H9 (cell line): ENCODE results near the gene TOP3B. TPM values are rescaled to one million over a fixed set of nuclear protein-coding genes. Genes with fewer than 3 reads are reported as not detected.

ENCODE experiments used
- DNase-seq: peaks from one replicate; pipeline ENCODE4 v3.0.0-alpha.2; 2017
- H2AFZ ChIP-seq: one replicate; pipeline ENCODE4 v1.6.1; 2013; ENCODE audit warnings: mild to moderate bottlenecking, low read length, control low read depth, moderate library complexity
- H2AK5ac ChIP-seq: 2 replicates; pipeline ENCODE4 v1.6.1; 2013; ENCODE audit warnings: low read length, control low read depth, mixed read lengths; ENCODE audit not compliant: insufficient read length
- H2BK120ac ChIP-seq: one replicate; pipeline ENCODE4 v1.6.1; 2013; ENCODE audit warnings: low read depth, mild to moderate bottlenecking, low read length, control low read depth, inconsistent platforms; ENCODE audit not compliant: poor library complexity, severe bottlenecking
- H2BK12ac ChIP-seq: 2 replicates; pipeline ENCODE4 v1.6.1; 2013; ENCODE audit warnings: low read length, control low read depth, mixed read lengths, low read depth; ENCODE audit not compliant: insufficient read length
- H2BK15ac ChIP-seq: 2 replicates; pipeline ENCODE4 v1.6.1; 2013; ENCODE audit warnings: low read depth, low read length, control low read depth
- H2BK20ac ChIP-seq: one replicate; pipeline ENCODE4 v1.6.1; 2013; ENCODE audit warnings: low read depth, mild to moderate bottlenecking, low read length, control low read depth, inconsistent platforms; ENCODE audit not compliant: poor library complexity, severe bottlenecking
- H2BK5ac ChIP-seq: 2 replicates; pipeline ENCODE4 v1.6.1; 2013; ENCODE audit warnings: low read length, control low read depth, mixed read lengths; ENCODE audit not compliant: insufficient read length
- H3K14ac ChIP-seq: 2 replicates; pipeline ENCODE4 v1.6.1; 2013; ENCODE audit warnings: low read length, control low read depth; ENCODE audit not compliant: insufficient read depth
- H3K18ac ChIP-seq: 2 replicates; pipeline ENCODE4 v1.6.1; 2013; ENCODE audit warnings: low read depth, mild to moderate bottlenecking, mixed read lengths, low read length, control low read depth; ENCODE audit not compliant: insufficient read length
- H3K23ac ChIP-seq: 2 replicates; pipeline ENCODE4 v1.6.1; 2013; ENCODE audit warnings: low read length, control low read depth, mixed read lengths, low read depth; ENCODE audit not compliant: insufficient read length
- H3K23me2 ChIP-seq: 2 replicates; pipeline ENCODE4 v1.6.1; 2013; ENCODE audit warnings: low read depth, mild to moderate bottlenecking, mixed read lengths, low read length, control low read depth; ENCODE audit not compliant: insufficient read length, poor library complexity, severe bottlenecking
- H3K27ac ChIP-seq: 2 replicates; pipeline ENCODE4 v1.5.1; 2013; ENCODE audit warnings: low read length, control low read depth, mixed read lengths, low read depth; ENCODE audit not compliant: insufficient read length
- H3K27me3 ChIP-seq: 2 replicates; pipeline ENCODE4 v1.6.1; 2013; ENCODE audit warnings: low read length, control low read depth, inconsistent platforms; ENCODE audit not compliant: insufficient read depth
- H3K4ac ChIP-seq: 2 replicates; pipeline ENCODE4 v1.6.1; 2013; ENCODE audit warnings: low read depth, mild to moderate bottlenecking, control low read depth, inconsistent platforms, low read length, moderate library complexity
- H3K4me1 ChIP-seq: 2 replicates; pipeline ENCODE4 v1.6.1; 2013; ENCODE audit warnings: low read length, control low read depth, inconsistent platforms; ENCODE audit not compliant: insufficient read depth
- H3K4me2 ChIP-seq: 2 replicates; pipeline ENCODE4 v1.6.1; 2013; ENCODE audit warnings: low read length, control low read depth, mixed read lengths; ENCODE audit not compliant: insufficient read length, insufficient read depth
- H3K56ac ChIP-seq: 2 replicates; pipeline ENCODE4 v1.6.1; 2013; ENCODE audit warnings: low read depth, mild to moderate bottlenecking, mixed read lengths, low read length, control low read depth; ENCODE audit not compliant: insufficient read length
- H3K79me1 ChIP-seq: 2 replicates; pipeline ENCODE4 v1.6.1; 2013; ENCODE audit warnings: low read depth, mild to moderate bottlenecking, moderate library complexity, low read length, control low read depth, inconsistent platforms; ENCODE audit not compliant: insufficient read depth, poor library complexity, severe bottlenecking
- H3K79me2 ChIP-seq: 2 replicates; pipeline ENCODE4 v1.6.1; 2013; ENCODE audit warnings: low read length, control low read depth, inconsistent platforms; ENCODE audit not compliant: insufficient read depth
- H3K9ac ChIP-seq: 2 replicates; pipeline ENCODE4 v1.6.1; 2013; ENCODE audit warnings: low read length, control low read depth, mixed read lengths; ENCODE audit not compliant: insufficient read length; ENCODE audit errors: extremely low read depth
- H3K9me3 ChIP-seq: one replicate; pipeline ENCODE4 v1.6.1; 2013; ENCODE audit warnings: low read depth, low read length, inconsistent platforms; ENCODE audit not compliant: control insufficient read depth
- H3T11ph ChIP-seq: one replicate; pipeline ENCODE4 v1.6.1; 2013; ENCODE audit warnings: mild to moderate bottlenecking, low read length, control low read depth, inconsistent platforms
- H4K20me1 ChIP-seq: one replicate; pipeline ENCODE4 v1.6.1; 2013; ENCODE audit not compliant: control insufficient read depth, insufficient read length, insufficient read depth
- H4K5ac ChIP-seq: 2 replicates; pipeline ENCODE4 v1.6.1; 2013; ENCODE audit warnings: low read depth, mild to moderate bottlenecking, mixed read lengths, low read length, control low read depth; ENCODE audit not compliant: insufficient read length
- H4K8ac ChIP-seq: replicated peaks from 2 replicates; pipeline ENCODE4 v1.6.1; 2013; ENCODE audit warnings: low read length, control low read depth, mixed read lengths, low read depth; ENCODE audit not compliant: insufficient read length
- H4K91ac ChIP-seq: 2 replicates; pipeline ENCODE4 v1.6.1; 2013; ENCODE audit warnings: low read depth, mild to moderate bottlenecking, moderate library complexity, mixed read lengths, low read length, control low read depth; ENCODE audit not compliant: insufficient read length
- H3K27ac Mint-ChIP-seq, 3 experiments: 2 replicates in 2 of 3; 3 replicates in 1 of 3; pipeline ENCODE4 v1.8.0; 2020 to 2021; ENCODE audit warnings: mixed read lengths in 3 of 3, mild to moderate bottlenecking in 1 of 3, moderate library complexity in 1 of 3
- H3K27me3 Mint-ChIP-seq: 2 replicates; pipeline ENCODE4 v1.8.0; 2021; ENCODE audit warnings: low read depth, mild to moderate bottlenecking, moderate library complexity, mixed read lengths
- H3K36me3 Mint-ChIP-seq, 3 experiments: 2 replicates in 2 of 3; 3 replicates in 1 of 3; pipeline ENCODE4 v1.8.0; 2020 to 2021; ENCODE audit warnings: low read depth in 3 of 3, mixed read lengths in 3 of 3; ENCODE audit not compliant: insufficient read depth in 1 of 3
- H3K4me1 Mint-ChIP-seq, 2 experiments: 2 replicates each; pipeline ENCODE4 v1.8.0; 2020; ENCODE audit warnings: mixed read lengths in 2 of 2
- H3K4me3 Mint-ChIP-seq, 2 experiments: 2 replicates in 1 of 2; 3 replicates in 1 of 2; pipeline ENCODE4 v1.8.0; 2020 to 2021; ENCODE audit warnings: mild to moderate bottlenecking in 2 of 2, mixed read lengths in 2 of 2, moderate library complexity in 1 of 2
- H3K9me3 Mint-ChIP-seq, 2 experiments: 2 replicates in 1 of 2; 3 replicates in 1 of 2; pipeline ENCODE4 v1.8.0; 2020; ENCODE audit warnings: mild to moderate bottlenecking in 2 of 2, mixed read lengths in 2 of 2, moderate library complexity in 1 of 2
- WGBS: extraction: QIAGEN DNeasy Blood & Tissue Kit; methylation state at CpG from one replicate; pipeline ENCODE4 v1.1.7; 2013; ENCODE audit warnings: missing lambda C conversion rate, low lambda C conversion rate, mixed read lengths; ENCODE audit not compliant: insufficient read length; ENCODE audit errors: extremely low coverage; 5-methylcytosine and 5-hydroxymethylcytosine counted together
- total RNA-seq: library from RNA; stranded (reverse); gene quantifications from 2 replicates; pipeline ENCODE4 v1.2.1, GENCODE V29; 2021
- TF ChIP-seq, protein P1 (sequence below): fragments of 200-600 bp; sonication (generic); conservative IDR thresholded peaks from 3 replicates; pipeline ENCODE4 v1.8.0; 2021; ENCODE audit warnings: antibody characterized with exemption, mild to moderate bottlenecking

TOP3B gene
- total RNA-seq, 1 experiment from 2014 or later = 55.2 TPM

DNA sequence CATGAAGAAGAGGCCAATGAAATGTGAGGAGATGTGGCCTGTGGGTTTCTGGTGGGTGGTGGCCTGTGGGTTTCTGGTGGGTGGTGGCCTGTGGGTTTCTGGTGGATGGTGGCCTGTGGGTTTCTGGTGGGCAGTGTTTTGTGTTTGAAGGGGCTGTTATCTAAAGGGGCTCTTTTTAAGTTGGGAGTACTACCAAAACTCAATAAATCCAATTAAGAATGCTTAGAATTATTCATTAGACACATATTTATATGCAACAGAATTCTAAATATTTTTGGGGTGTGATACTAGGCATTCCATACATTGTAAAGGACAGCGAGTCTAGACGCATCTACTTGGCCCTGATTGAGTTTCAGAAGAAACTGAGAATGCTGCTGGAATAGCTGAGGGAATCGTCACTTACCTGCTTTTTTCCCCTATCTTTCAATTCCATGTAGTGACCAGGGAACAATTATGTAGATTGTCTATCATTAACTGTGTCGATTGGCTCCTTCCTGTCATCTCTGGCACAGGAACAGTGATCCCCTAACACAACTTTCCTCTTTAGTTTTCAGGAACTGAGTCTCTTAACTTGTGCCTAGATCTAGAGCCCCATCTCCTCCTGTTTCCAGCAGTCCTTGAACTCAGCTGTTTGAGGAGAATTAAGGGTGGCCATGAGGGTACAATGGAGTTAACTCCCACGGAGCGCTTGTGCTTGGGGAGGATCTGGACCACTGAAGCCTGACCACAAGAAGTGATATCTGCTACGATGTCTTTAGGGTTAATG is 37.3 kb upstream of the TOP3B start:
- no CpG with 5 or more reads among the region's 7 CpGs for WGBS

More for the DNA sequence above, 37.3 kb upstream of the TOP3B start:
- Mint-ChIP-seq H3K27ac (no peak overlapping the region), H3K27me3 (peaks cover 96% of the 10 kb centered on the region), H3K36me3 (no peaks in the 10 kb centered on the region), H3K4me3 (no peak overlapping the region), H3K4me1 (peaks cover 9 to 19% of the 10 kb centered on the region in 2 experiments), H3K9me3 (peaks cover 0 to 3% of the 10 kb centered on the region in 2 experiments; a peak in 1 of 5 replicates)
- H3K79me2 ChIP-seq = no peaks in the 10 kb centered on the region
- no peak overlapping the region for H2BK15ac ChIP-seq
- H4K91ac ChIP-seq = no peak overlapping the region
- no peaks in the 10 kb centered on the region for H3K23me2 ChIP-seq
- H3K79me1 ChIP-seq = no peaks in the 10 kb centered on the region
- H3K4me2 ChIP-seq = no peak overlapping the region
- no peak overlapping the region for H2AFZ ChIP-seq
- no peak overlapping the region for H3K9ac ChIP-seq
- no peaks in the 10 kb centered on the region for H4K20me1 ChIP-seq
- TF ChIP-seq, protein P1, sequence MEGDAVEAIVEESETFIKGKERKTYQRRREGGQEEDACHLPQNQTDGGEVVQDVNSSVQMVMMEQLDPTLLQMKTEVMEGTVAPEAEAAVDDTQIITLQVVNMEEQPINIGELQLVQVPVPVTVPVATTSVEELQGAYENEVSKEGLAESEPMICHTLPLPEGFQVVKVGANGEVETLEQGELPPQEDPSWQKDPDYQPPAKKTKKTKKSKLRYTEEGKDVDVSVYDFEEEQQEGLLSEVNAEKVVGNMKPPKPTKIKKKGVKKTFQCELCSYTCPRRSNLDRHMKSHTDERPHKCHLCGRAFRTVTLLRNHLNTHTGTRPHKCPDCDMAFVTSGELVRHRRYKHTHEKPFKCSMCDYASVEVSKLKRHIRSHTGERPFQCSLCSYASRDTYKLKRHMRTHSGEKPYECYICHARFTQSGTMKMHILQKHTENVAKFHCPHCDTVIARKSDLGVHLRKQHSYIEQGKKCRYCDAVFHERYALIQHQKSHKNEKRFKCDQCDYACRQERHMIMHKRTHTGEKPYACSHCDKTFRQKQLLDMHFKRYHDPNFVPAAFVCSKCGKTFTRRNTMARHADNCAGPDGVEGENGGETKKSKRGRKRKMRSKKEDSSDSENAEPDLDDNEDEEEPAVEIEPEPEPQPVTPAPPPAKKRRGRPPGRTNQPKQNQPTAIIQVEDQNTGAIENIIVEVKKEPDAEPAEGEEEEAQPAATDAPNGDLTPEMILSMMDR = no peak
- no peak overlapping the region for H2BK20ac ChIP-seq
- H3K27me3 ChIP-seq = peaks cover 6% of the 10 kb centered on the region; the same call in 1 of the 2 replicates
- H3K27ac ChIP-seq = no peak overlapping the region
- no peak overlapping the region for H3K23ac ChIP-seq
- no peak overlapping the region for H2BK120ac ChIP-seq
- no peak overlapping the region for H4K8ac ChIP-seq
- H3K9me3 ChIP-seq = no peaks in the 10 kb centered on the region
- H4K5ac ChIP-seq = no peak overlapping the region
- no peak overlapping the region for H3K56ac ChIP-seq
- no peak overlapping the region for H3K18ac ChIP-seq
- H3K4ac ChIP-seq = no peak overlapping the region
- no peak overlapping the region for H2AK5ac ChIP-seq
- H3K4me1 ChIP-seq = no peaks in the 10 kb centered on the region; the same call in 1 of the 2 replicates
- no peak overlapping the region for H3K14ac ChIP-seq
- DNase-seq = no peak
- no peak overlapping the region for H2BK5ac ChIP-seq
- no peak overlapping the region for H3T11ph ChIP-seq
- no peak overlapping the region for H2BK12ac ChIP-seq
